GM10847 (cell line): ENCODE results near the gene IP6K1.

Source experiments
- POLR2A ChIP-seq: IDR thresholded peaks from 2 replicates; pipeline ENCODE4 v1.6.1; 2011; ENCODE audit not compliant: insufficient read length; ENCODE audit errors: extremely low read depth

IP6K1 gene

DNA sequence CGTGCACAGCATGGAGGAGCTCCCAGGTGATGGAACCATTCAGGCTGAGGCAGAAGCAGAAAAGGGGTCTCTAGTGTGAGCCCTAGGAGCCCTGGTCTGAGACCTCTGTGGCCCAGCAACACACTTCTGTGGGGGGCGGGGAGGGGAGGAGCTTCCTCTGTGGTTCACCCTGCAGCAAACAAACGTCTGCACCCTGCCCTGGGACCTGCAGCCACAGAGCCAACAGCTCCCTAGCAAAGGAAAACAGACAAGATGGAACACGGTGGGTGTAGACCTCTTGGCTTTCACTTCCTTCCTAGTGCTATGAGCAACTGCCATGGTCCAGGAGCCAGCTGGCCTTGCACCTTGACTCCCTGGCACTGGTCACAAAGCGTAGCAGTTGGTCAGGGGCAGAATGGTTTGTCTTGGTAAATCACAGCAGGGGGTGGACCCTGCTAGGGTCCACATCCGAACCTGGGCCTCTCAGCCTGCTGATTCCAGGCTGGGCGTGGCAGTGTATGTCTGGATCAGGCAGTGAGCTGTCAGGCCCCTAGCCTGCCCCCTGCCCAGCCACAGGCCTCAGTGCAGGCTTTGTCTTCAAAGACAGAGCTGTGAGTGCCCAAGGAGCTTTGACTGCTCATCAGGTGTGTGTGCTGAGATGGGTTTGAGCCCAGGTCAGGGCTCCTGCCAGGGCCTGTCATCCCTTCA is 73.6 kb downstream of the IP6K1 start:
- TF ChIP-seq POLR2A, result no peak

DNA sequence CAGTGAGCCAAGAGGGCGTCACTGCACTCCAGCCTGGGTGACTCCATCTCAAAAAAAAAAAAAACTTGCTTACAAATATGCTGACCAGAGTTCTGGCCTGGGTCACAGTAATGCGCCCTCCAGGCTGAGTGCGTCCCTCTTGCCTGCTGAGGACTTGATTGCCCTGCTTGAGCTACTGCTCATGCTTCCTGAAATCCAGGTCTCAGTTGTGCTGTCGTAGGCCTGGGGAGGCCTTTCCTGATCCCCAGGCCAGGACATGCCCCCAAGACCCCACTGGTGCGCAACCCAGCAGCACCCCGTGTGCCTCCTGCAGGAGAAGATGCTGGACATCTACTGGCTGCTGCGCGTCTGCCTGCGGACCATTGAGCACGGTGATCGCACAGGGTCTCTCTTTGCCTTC is 74.2 kb downstream of the IP6K1 start:
- no peak for TF ChIP-seq POLR2A

DNA sequence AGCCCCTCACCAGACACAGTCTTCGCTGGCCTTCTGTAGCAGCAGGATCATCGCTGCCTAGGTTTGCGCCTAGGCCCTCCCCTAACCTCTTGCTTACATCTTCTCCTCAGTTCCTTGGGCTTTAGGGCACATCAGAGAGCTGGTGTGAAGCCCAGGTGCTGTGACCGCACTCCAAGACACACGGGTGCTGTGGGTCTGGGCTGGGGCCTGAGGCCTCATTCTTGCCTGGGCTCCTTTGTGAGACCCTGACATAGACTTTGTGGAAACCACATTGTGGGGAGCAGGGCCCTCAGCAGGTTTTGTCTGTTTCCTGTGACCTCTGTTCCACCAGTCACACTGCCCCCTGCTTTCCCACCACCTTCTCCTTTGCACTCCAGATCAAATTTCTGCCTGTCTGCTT is 74.9 kb downstream of the IP6K1 start:
- no peak for TF ChIP-seq POLR2A

DNA sequence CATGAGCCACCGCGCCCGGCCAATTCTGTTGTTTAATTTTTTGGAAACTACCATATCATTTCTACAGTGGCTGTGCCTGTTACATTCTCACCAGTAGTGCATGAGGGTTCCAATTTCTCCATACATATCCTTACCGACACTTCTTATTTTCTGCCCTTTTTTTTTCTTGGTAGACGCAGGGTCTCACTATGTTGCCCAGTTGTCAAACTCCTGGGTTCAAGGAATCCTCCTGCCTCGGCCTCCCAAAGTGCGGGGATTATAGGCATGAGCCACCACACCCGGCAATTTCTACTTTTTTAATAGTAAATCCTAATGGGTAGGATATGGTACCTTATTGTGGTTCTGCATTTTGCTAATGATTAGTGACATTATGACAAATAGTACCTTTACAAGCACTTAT is 76.5 kb downstream of the IP6K1 start:
- no peak for TF ChIP-seq POLR2A

DNA sequence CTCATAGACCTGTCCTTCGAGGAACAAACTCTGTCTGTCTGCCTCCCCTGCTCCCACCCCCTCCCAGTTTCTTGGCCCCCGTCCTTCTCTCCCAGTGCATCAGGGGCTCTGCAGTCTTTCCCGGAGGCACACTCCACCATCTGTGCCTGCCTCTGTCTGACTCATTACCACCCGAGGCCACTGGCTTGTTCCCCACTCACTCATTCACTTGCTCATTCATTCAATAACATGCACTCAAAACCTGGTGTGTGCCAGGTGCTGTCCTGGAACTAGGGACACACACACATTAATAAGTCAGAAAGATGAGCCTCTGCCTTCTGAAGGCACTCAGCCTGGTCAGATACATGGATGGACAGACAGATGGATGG is 79.2 kb downstream of the IP6K1 start:
- TF ChIP-seq POLR2A, result no peak

DNA sequence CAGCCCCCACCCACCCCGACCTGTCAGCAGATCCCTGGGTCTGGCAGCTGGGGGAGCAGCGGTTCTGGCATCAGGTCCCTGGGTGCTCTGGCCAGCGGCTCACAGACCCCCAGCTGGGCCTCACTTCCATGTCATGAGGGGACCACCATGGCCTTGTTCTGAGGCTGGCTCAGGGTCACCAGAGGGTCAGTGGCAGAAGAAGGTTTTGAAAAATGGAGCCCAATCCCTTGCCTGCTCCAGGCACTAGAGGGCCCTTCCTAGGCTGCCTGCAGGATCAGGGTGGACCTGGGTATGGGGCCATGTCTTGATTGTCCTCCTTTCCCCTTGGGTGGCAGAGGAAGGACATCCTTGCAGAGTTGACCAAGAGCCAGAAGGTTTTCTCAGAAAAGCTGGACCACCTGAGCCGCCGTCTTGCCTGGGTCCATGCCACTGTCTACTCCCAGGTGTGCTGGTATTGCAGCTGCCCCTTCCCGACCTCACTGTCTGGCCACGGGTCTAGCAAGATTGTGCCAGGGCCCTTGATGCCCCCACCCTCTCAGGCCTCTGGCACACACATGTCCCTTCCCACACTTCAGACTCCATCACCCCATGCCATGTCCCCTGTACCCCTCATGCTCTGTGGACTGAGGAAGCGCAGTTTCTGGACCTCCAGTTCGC is 79.8 kb downstream of the IP6K1 start:
- no peak for TF ChIP-seq POLR2A

DNA sequence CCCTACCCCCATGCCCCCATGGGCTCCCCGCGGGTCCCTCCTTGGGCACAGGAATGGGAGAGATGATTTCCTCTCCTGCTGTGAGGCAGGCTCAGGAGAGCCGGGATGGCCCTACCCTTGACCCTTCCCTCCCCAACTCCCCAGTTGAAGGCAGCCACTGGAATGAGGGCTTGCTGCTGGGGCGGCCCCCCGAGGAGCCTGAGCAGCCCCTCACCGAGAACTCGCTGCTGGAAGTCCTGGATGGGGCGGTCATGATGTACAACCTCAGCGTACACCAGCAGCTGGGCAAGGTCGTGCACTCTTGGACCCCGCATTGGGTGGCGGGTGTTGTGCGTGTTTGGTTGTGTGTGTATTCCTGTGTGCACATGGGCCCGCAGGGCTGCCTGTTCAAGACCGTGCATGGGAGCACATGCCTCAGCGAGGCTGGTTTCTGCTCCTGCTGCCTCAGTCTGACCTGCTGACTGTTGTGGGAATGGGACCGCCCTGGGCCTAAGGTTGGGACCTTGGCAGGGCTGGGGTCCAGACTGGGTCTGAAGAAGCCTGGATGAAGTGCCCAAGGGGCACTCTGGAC is 80.9 kb downstream of the IP6K1 start:
- TF ChIP-seq POLR2A, result no peak

DNA sequence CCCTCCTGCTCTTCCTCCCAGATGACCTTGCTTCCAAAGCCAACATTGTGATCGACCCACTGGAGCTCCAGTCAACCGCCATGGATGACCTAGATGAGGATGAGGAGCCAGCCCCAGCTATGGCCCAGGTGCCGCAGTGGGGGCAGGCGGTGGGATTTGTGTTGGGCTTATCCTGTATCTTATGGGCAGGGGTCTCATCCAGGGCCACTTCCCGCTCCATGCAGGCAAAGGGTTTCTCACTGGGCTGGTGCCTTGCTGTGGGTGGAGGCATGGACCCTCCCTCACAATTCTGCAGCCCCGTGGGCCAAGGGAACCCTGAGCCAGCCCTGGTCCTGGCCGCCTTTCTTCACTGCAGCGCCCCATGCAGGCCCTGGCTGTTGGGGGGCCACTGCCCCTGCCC is 81.7 kb downstream of the IP6K1 start:
- TF ChIP-seq POLR2A, result no peak

DNA sequence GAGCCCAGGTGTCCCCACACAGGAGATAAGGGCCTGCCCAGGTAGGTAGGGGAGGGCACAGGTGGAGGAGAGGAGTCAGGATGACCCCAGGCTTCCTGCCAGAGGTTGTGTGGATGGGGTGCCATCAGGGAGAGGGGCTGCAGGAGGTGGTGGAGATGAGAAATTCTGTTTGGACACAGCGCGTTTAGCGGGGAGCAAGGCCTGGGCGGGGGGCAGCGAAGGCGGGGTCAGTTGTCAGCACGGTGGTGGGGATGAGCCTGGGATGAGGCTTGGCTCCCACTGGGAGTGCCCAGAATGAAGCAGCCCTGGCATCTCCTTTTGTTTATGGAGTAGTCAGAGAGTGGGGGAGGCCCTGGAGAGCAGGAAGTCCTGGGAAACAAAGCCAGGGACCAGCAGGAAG is 82.4 kb downstream of the IP6K1 start:
- no peak for TF ChIP-seq POLR2A

DNA sequence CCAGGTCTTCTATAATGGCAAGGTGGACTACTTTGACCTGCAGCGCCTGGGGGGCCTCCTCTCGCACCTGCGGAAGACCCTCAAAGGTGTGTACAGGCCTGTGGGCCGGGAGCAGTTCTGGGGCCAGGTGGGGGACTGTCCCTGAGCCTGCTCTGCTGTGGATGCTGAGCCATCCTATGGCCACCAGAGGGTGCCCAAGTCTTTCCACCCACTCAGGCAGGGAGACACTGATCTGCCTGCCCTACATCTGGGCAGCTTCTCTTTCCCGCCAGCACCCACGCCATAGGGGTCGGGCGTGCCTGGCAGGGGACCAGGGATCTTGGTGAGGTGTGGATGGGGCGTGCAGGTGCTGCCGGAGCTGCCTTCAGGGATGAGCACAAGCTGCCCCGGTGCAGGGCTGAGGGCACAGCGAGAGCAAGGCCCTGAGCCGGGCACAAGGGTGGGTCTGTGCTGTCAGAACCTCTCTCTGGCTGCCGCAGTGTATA is 82.9 kb downstream of the IP6K1 start:
- no peak for TF ChIP-seq POLR2A

DNA sequence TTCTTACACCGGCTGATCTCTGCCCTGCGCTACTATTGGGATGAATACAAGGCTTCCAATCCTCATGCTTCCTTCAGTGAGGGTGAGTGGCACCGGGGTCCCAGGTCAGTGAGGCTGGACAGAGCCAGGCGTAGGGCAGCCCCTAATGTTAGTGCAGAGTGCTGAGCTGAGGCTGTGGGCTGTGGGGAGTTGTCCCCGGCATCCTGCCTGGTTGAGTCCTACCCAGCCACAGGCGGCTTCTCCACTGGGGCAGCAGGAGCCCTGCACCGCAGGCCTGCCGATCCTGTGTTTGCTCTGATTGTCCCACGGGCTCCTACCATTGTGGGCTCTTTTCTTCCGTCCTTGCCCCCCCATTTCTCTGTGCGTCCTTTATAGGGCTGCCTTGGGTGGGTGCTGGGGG is 83.7 kb downstream of the IP6K1 start:
- no peak for TF ChIP-seq POLR2A

DNA sequence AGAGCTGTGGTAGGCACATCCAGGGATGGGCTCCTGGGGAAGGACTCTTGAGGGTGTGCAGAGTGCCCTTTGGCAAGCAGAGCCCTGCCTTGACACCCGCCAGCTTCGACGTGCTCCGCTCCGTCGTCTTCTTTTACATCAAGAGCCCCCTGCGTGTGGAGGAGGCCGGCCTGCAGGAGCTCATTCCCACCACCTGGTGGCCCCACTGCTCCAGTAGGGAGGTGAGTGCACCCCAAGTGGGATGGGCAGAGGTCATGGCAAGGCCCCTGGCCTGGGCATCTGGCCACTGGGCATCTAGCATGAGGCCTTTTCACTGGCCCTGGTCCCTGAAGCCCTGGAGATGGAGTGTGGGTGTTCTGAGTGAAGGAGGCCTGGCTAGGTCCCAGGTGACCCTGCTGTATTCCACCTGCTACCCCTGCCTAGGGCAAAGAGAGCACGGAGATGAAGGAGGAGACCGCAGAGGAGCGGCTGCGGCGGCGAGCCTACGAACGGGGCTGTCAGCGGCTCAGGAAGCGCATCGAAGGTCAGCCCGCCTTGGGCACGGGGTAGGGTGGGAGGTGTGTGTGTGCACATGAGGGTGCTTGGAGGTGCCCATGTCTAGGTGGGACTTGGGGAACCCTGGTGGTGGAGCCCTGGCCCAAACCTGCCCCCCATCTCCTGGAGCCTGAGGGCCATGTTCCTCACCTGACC is 84.8 kb downstream of the IP6K1 start:
- no peak for TF ChIP-seq POLR2A

DNA sequence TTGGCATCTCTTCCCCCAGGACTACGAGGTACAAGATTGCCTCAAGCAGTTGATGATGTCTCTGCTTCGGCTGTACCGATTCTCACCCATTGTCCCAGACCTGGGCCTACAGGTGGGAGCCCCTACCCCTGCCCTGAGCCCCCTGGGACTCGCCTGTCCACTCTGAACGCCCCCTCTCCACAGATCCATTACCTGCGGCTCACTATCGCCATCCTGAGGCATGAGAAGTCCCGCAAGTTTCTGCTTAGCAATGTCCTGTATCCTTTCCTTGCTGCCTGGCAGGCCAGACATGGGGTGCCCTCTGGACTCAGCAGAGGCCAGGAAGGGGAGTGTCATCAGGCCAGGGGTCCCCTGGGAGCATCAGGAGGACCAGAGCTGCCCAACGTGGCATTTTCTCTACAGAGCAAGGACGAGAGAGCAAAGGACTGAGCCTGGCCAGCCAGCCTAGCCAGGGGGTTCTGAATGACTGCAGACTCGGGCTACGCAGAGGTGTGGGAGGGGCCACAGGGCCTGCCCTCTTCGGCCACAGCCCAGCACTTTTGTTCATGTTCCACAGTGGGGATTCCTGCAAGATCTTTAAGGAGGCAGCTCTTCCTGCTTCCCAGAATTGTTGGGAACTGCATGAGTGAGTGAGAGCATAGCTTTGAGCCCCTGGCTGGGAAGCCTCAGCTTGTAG is 85.8 kb downstream of the IP6K1 start:
- no peak for TF ChIP-seq POLR2A

DNA sequence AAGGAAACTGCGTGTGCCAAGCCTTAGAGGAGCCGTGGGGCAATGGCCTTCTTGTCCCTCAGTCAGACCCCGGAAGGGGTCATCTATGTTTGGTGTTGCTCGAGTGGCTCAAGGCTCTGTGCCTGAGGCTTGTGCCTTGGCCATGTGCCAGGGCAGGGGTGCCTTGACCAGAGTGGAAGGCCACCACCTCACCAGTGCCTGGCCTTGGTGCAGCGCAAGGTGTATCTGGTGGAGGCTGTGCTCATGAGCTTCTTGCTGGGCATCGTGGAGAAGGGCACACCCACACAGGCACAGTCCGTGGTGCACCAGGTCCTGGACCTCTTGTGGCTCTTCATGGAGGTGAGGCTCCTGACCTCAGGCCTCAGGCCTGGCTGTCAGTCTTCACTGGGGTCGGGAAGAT is 86.3 kb downstream of the IP6K1 start:
- no peak for TF ChIP-seq POLR2A

DNA sequence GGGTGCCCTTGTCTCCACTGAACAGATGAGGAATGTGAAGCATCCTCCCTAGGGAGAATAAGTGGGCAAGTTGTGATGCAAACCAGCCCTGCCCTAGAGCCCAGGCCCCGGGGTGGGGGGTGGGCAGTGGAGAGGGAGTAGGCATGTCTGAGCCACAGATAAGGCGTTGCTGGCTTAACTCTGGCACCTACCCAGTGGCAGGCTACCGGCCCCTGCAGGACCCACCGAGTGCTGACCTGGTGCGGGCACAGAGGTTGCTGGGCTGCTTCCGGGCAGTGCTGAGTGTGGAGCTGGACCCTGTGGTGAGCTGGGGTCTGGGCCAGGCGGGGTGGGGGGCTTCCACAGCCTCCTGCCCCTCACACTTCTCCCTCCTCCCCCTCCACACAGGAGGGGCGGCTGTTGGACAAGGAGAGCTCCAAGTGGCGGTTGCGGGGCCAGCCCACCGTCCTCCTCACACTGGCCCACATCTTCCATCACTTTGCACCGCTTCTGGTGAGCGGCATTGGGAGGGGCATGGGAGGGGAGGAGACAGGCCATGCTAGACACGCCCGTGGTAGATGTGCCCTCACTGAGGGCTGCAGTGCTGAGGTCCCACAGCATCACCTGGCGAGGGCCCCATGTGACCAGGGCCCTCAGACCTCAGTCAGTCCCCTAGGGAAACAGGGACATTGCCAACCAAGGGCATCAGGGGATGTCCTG is 86.9 kb downstream of the IP6K1 start:
- TF ChIP-seq POLR2A, result no peak
